Astrocyte (in vitro differentiated cells and primary cell): Measurements from ENCODE around the gene RASSF5. TPM values are rescaled to one million over a fixed set of nuclear protein-coding genes. Genes with fewer than 3 reads are reported as not detected.

Experiments used
- DNase-seq: peaks from one replicate; pipeline ENCODE4 v3.0.0-alpha.2; 2010; ENCODE audit warnings: low read depth
- FAIRE-seq: peaks from 2 replicates; lab custom pipeline; 2011; peaks lifted over from hg19 to GRCh38; lab: Jason Lieb, UNC
- H2AFZ ChIP-seq: 2 replicates; pipeline ENCODE4 v1.6.0; 2012; ENCODE audit warnings: low read depth, low read length, inconsistent platforms
- H3K27ac ChIP-seq: 2 replicates; pipeline ENCODE4 v1.5.1; 2011; ENCODE audit warnings: low read depth, low read length, inconsistent platforms
- H3K27me3 ChIP-seq: 2 replicates; pipeline ENCODE4 v1.6.0; 2011; ENCODE audit warnings: low read length, inconsistent platforms; ENCODE audit not compliant: insufficient read depth
- H3K36me3 ChIP-seq: 2 replicates; pipeline ENCODE4 v1.5.1; 2011; ENCODE audit warnings: low read length, inconsistent platforms; ENCODE audit not compliant: insufficient read depth
- H3K4me1 ChIP-seq: 2 replicates; pipeline ENCODE4 v1.5.1; 2011; ENCODE audit warnings: low read length, inconsistent platforms; ENCODE audit not compliant: insufficient read depth
- H3K4me2 ChIP-seq: 2 replicates; pipeline ENCODE4 v1.6.0; 2012; ENCODE audit warnings: low read length, inconsistent platforms
- H3K4me3 ChIP-seq: 2 replicates; pipeline ENCODE4 v1.5.1; 2011; ENCODE audit warnings: low read depth, mild to moderate bottlenecking, low read length, inconsistent platforms; ENCODE audit not compliant: insufficient read depth
- H3K79me2 ChIP-seq: 2 replicates; pipeline ENCODE4 v1.6.0; 2012; ENCODE audit warnings: mild to moderate bottlenecking, low read length, inconsistent platforms; ENCODE audit not compliant: insufficient read depth
- H3K9ac ChIP-seq: 2 replicates; pipeline ENCODE4 v1.6.0; 2012; ENCODE audit warnings: mild to moderate bottlenecking, low read length, inconsistent platforms
- H3K9me3 ChIP-seq: 2 replicates; pipeline ENCODE4 v1.5.1; 2012; ENCODE audit warnings: low read depth, mild to moderate bottlenecking, low read length, inconsistent platforms; ENCODE audit not compliant: insufficient read depth
- H4K20me1 ChIP-seq: 2 replicates; pipeline ENCODE4 v1.6.0; 2012; ENCODE audit warnings: low read length, inconsistent platforms; ENCODE audit not compliant: insufficient read depth
- H3K27ac Mint-ChIP-seq: one replicate; pipeline ENCODE4 v1.8.0; 2021; ENCODE audit warnings: mild to moderate bottlenecking, mixed read lengths; ENCODE audit not compliant: unreplicated experiment
- H3K27me3 Mint-ChIP-seq: one replicate; pipeline ENCODE4 v1.8.0; 2021; ENCODE audit warnings: low read depth, mixed read lengths; ENCODE audit not compliant: unreplicated experiment
- H3K36me3 Mint-ChIP-seq: one replicate; pipeline ENCODE4 v1.8.0; 2021; ENCODE audit warnings: low read depth, mixed read lengths; ENCODE audit not compliant: unreplicated experiment
- H3K4me1 Mint-ChIP-seq: one replicate; pipeline ENCODE4 v1.8.0; 2021; ENCODE audit warnings: low read depth, mixed read lengths; ENCODE audit not compliant: unreplicated experiment
- H3K4me3 Mint-ChIP-seq: one replicate; pipeline ENCODE4 v1.8.0; 2021; ENCODE audit warnings: mild to moderate bottlenecking, moderate library complexity, mixed read lengths; ENCODE audit not compliant: unreplicated experiment
- H3K9me3 Mint-ChIP-seq: one replicate; pipeline ENCODE4 v1.8.0; 2021; ENCODE audit warnings: mild to moderate bottlenecking, mixed read lengths; ENCODE audit not compliant: unreplicated experiment
- EZH2 ChIP-seq: IDR thresholded peaks from 2 replicates; pipeline ENCODE4 v1.6.1; 2012; ENCODE audit warnings: mild to moderate bottlenecking, low read length, inconsistent platforms; ENCODE audit not compliant: insufficient read depth
- total RNA-seq: library from RNA; stranded (reverse); gene quantifications from 2 replicates; pipeline ENCODE4 v1.2.1, GENCODE V29; 2021
- TF ChIP-seq, protein P1 (sequence below): IDR thresholded peaks from 2 replicates; pipeline ENCODE4 v1.5.1; 2011; ENCODE audit warnings: low read depth, mild to moderate bottlenecking, inconsistent platforms, low read length, moderate library complexity; ENCODE audit not compliant: insufficient read depth

Gene RASSF5
- total RNA-seq, 1 donor from 2014 or later = 0.43 TPM

DNA sequence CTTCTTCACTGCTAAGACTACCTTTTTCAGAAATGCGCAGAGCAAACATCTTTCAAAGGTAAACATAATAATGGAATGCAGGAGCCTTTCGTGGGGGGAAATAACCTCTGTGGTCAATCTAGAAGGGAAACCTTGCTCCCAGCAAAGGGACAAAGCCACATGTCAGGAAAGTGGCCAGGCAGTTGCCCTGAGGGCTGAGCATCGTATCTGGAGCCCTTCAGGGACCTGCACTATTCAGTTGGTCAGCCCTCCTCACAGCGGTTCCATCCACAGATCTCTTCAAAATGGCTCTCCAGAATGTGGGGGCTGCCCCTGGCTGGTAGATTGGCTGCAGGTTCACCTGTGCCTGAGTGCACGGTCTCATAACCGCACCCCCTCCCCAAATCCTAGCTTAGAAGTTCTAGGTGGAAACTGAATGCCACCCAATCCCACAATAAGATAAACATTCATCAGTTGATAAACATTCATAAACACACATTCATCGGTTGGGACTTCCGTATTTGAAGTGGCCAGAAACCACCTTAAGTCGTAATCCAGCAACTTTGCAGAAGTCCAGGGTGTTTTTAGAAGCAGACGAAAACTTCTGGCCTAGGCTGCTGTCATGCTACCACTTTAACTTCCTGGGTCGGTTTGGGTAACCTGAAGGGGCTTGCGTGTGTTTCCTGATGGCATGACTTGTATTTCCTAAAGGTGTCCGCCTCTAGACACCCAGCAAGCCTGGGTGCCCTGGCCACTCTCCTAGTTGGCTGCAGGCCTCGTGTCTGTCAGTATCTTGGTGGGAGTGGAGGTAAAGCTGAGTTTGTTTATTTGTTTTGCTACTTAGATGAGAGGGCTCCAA is 50.5 kb downstream of the RASSF5 start:
- Histone ChIP-seq H4K20me1 (peaks cover 5% of the 10 kb centered on the region), H2AFZ (peak overlapping the region; percentile 74), H3K4me2 (peak overlapping the region; percentile 91), H3K27ac (no peak overlapping the region), H3K27me3 (peaks cover 6% of the 10 kb centered on the region), H3K9me3 (no peaks in the 10 kb centered on the region), H3K79me2 (no peaks in the 10 kb centered on the region), H3K4me3 (peak overlapping the region; percentile 40), H3K36me3 (no peaks in the 10 kb centered on the region), H3K9ac (peak overlapping the region; percentile 40), H3K4me1 (peaks cover 4% of the 10 kb centered on the region)
- no peak for DNase-seq
- no peak for TF ChIP-seq EZH2
- TF ChIP-seq, protein P1, sequence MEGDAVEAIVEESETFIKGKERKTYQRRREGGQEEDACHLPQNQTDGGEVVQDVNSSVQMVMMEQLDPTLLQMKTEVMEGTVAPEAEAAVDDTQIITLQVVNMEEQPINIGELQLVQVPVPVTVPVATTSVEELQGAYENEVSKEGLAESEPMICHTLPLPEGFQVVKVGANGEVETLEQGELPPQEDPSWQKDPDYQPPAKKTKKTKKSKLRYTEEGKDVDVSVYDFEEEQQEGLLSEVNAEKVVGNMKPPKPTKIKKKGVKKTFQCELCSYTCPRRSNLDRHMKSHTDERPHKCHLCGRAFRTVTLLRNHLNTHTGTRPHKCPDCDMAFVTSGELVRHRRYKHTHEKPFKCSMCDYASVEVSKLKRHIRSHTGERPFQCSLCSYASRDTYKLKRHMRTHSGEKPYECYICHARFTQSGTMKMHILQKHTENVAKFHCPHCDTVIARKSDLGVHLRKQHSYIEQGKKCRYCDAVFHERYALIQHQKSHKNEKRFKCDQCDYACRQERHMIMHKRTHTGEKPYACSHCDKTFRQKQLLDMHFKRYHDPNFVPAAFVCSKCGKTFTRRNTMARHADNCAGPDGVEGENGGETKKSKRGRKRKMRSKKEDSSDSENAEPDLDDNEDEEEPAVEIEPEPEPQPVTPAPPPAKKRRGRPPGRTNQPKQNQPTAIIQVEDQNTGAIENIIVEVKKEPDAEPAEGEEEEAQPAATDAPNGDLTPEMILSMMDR = no peak
- H3K36me3 Mint-ChIP-seq = no peaks in the 10 kb centered on the region
- no peak for FAIRE-seq
- no peak overlapping the region for H3K27ac Mint-ChIP-seq
- peaks cover 21% of the 10 kb centered on the region for H3K27me3 Mint-ChIP-seq
- H3K4me3 Mint-ChIP-seq = peak overlapping the region; percentile 25
- peaks cover 18% of the 10 kb centered on the region for H3K4me1 Mint-ChIP-seq
- no peaks in the 10 kb centered on the region for H3K9me3 Mint-ChIP-seq

DNA sequence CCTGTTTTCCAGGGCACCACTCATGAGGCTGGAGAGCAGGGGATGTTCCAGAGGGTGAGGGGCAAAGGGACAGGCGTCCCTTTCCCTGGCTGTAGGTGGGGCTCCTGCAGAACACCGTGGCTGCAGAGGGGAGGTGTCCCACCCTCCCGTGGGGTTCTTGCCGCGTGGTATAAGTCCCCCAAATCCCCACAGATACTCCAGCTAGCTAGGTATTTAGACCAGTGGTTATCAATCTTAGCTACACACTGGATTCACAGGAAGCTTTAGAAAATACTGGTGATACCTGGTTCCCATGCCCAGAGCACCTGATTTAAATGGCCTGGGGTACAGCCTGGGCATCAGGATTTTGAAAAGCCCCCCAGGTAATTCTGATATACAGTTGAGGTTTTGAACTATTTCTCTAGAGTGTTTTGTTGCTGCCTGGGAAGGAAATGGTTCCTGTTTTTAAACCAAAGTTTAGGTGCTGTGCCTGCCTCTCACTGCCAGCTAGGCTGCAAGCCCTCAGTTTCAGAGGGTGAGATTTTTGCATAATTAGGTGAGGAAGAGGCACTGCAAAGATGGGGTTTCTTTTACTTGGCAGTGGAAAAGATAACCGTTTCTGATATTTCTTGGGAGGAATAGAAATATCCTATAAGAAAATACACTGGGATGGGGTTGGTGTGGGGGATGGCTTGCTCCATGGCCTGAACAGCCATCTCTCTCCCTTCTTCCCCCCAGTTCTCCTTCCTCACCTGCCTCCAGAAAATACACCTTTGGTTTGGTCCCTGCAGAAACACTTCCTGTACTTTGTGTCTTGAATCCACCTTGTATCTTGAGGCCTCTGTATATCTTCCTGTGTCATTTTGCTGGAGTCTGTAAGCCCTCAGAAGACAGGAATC is 51.7 kb downstream of the RASSF5 start:
- no peak overlapping the region for H3K4me2 ChIP-seq
- no peak overlapping the region for H3K4me3 ChIP-seq
- Mint-ChIP-seq H3K27ac (no peak overlapping the region), H3K4me3 (no peak overlapping the region), H3K36me3 (peaks cover 4% of the 10 kb centered on the region), H3K4me1 (peaks cover 26% of the 10 kb centered on the region), H3K9me3 (no peaks in the 10 kb centered on the region), H3K27me3 (peaks cover 19% of the 10 kb centered on the region)
- no peak for TF ChIP-seq EZH2
- TF ChIP-seq, protein P1 = no peak
- DNase-seq (no peak), FAIRE-seq (no peak)
- no peak overlapping the region for H2AFZ ChIP-seq
- H3K9me3 ChIP-seq = no peaks in the 10 kb centered on the region
- no peak overlapping the region for H3K27ac ChIP-seq
- H4K20me1 ChIP-seq = peaks cover 5% of the 10 kb centered on the region
- peaks cover 4% of the 10 kb centered on the region for H3K4me1 ChIP-seq
- H3K36me3 ChIP-seq = no peaks in the 10 kb centered on the region
- H3K9ac ChIP-seq = no peak overlapping the region
- no peaks in the 10 kb centered on the region for H3K79me2 ChIP-seq
- peaks cover 6% of the 10 kb centered on the region for H3K27me3 ChIP-seq
